ENCODE measurements around the gene PKDCC.

DNA sequence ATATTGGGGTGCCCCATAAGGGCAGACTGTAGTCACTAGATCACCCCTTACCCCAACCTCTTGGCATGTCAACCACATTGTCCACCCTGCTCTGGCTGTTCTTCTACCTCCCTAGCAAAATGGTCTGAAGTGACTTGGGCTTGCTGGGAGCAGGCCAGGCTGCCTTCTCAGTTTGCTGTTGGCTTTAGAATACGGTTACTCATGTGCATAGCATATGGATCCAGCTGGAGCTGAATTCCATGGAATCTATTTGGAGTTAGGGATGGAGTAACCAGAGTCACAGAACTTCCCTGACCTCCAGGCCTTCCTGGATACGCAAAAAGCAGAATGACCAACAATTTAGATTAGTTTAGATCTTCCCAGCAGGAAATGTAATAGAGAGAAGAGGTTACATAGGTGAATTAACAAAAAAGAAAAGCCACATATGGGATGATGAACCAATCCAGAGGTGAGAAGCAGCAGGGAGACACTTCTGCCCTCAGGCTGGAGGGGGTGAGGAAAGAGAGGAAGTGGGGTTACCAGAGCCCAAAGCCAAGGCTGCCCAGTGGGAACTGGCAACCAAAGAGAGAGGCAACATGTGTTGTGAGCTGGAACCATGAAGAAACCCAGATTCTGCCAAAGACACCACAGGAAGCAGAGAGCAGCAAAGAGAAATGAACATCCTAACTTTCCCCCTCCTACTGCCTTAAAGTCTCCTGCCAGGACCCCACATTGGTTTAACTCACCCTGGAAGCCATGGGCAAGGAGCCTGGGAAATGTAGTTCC, 26.1 kb downstream of the PKDCC start:
- TF ChIP-seq, protein P1, sequence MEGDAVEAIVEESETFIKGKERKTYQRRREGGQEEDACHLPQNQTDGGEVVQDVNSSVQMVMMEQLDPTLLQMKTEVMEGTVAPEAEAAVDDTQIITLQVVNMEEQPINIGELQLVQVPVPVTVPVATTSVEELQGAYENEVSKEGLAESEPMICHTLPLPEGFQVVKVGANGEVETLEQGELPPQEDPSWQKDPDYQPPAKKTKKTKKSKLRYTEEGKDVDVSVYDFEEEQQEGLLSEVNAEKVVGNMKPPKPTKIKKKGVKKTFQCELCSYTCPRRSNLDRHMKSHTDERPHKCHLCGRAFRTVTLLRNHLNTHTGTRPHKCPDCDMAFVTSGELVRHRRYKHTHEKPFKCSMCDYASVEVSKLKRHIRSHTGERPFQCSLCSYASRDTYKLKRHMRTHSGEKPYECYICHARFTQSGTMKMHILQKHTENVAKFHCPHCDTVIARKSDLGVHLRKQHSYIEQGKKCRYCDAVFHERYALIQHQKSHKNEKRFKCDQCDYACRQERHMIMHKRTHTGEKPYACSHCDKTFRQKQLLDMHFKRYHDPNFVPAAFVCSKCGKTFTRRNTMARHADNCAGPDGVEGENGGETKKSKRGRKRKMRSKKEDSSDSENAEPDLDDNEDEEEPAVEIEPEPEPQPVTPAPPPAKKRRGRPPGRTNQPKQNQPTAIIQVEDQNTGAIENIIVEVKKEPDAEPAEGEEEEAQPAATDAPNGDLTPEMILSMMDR (IDR thresholded peaks at IDR 0.05; ENCODE audit: low read depth, low read length): no peak
- no peak for TF ChIP-seq EZH2phosphoT487 (IDR thresholded peaks at IDR 0.05; ENCODE audit: low read depth)
